CD14-positive monocyte (primary cell): Measurements from ENCODE around the gene PEX10. TPM values are rescaled to one million over a fixed set of nuclear protein-coding genes. Genes with fewer than 3 reads are reported as not detected.

ENCODE experiments used
- DNase-seq, 3 donors: peaks; one replicate each; pipeline ENCODE4 v3.0.0-alpha.2; 2011 to 2022
- H2AFZ ChIP-seq: 2 replicates; pipeline ENCODE4 v1.6.0; 2012; ENCODE audit warnings: mild to moderate bottlenecking, low read depth, low read length, inconsistent platforms; ENCODE audit not compliant: insufficient read depth, poor library complexity, severe bottlenecking
- H3K27ac ChIP-seq, 2 donors: 1 replicate in 1 of 2; 2 replicates in 1 of 2; pipeline ENCODE4 v1.5.1; 2012 to 2013; ENCODE audit warnings: low read length in 2 of 2, control low read depth in 1 of 2, inconsistent platforms in 1 of 2, low read depth in 1 of 2, mild to moderate bottlenecking in 1 of 2
- H3K27me3 ChIP-seq, 2 donors: one replicate each; pipeline versions ENCODE4 v1.6.0 to v1.6.1; 2011 to 2013; ENCODE audit warnings: low read length in 2 of 2; ENCODE audit not compliant: control insufficient read depth in 2 of 2, insufficient read depth in 2 of 2
- H3K36me3 ChIP-seq, 2 donors: replicated peaks in 1 of 2; 1 replicate in 1 of 2; 2 replicates in 1 of 2; pipeline versions ENCODE4 v1.5.1 to v1.6.1; 2012 to 2013; ENCODE audit warnings: low read length in 2 of 2, control low read depth in 1 of 2, inconsistent platforms in 1 of 2, mild to moderate bottlenecking in 1 of 2; ENCODE audit not compliant: insufficient read depth in 2 of 2, control insufficient read depth in 1 of 2
- H3K4me1 ChIP-seq, 2 donors: 1 replicate in 1 of 2; 2 replicates in 1 of 2; pipeline versions ENCODE4 v1.5.1 to v1.6.1; 2012 to 2013; ENCODE audit warnings: low read length in 2 of 2, control low read depth in 1 of 2, inconsistent platforms in 1 of 2, mild to moderate bottlenecking in 1 of 2, moderate library complexity in 1 of 2; ENCODE audit not compliant: insufficient read depth in 2 of 2, control insufficient read depth in 1 of 2
- H3K4me2 ChIP-seq: replicated peaks from 2 replicates; pipeline ENCODE3; 2012; ENCODE audit warnings: low read length, moderate library complexity, mild to moderate bottlenecking; ENCODE audit not compliant: poor library complexity, severe bottlenecking; ENCODE audit errors: extremely low read depth
- H3K4me3 ChIP-seq, 3 experiments: fragments of 200-600 bp in 1 of 3; sonication (generic) in 1 of 3; replicated peaks in 1 of 3; 1 replicate in 2 of 3; 2 replicates in 1 of 3; pipeline ENCODE4 v1.5.1; 2011 to 2013; ENCODE audit warnings: low read length in 3 of 3, mild to moderate bottlenecking in 3 of 3, control low read depth in 2 of 3, low read depth in 2 of 3, inconsistent platforms in 1 of 3, moderate library complexity in 1 of 3
- H3K79me2 ChIP-seq: 2 replicates; pipeline ENCODE4 v1.6.0; 2012; ENCODE audit warnings: mild to moderate bottlenecking, control low read depth, inconsistent platforms, low read length, moderate library complexity; ENCODE audit not compliant: insufficient read depth
- H3K9ac ChIP-seq: 2 replicates; pipeline ENCODE4 v1.6.0; 2017; ENCODE audit warnings: low read length, mild to moderate bottlenecking; ENCODE audit not compliant: insufficient read depth, poor library complexity, severe bottlenecking
- H3K9me3 ChIP-seq, 2 donors: replicated peaks in 1 of 2; 1 replicate in 1 of 2; 2 replicates in 1 of 2; pipeline versions ENCODE4 v1.5.1 to v1.6.1; 2012 to 2013; ENCODE audit warnings: low read length in 2 of 2, control low read depth in 1 of 2; ENCODE audit not compliant: control insufficient read depth in 1 of 2, insufficient read depth in 1 of 2
- H4K20me1 ChIP-seq: 2 replicates; pipeline ENCODE4 v1.6.0; 2012; ENCODE audit warnings: mild to moderate bottlenecking, low read length, control low read depth, moderate library complexity; ENCODE audit not compliant: insufficient read depth
- H3K27ac Mint-ChIP-seq, 7 donors: one replicate each; pipeline ENCODE4 v1.8.0; 2020; ENCODE audit warnings: mild to moderate bottlenecking in 7 of 7, mixed read lengths in 7 of 7, moderate library complexity in 6 of 7, inconsistent platforms in 2 of 7
- H3K27me3 Mint-ChIP-seq, 3 donors: one replicate each; pipeline ENCODE4 v1.8.0; 2021 to 2022; ENCODE audit warnings: low read depth in 3 of 3, mild to moderate bottlenecking in 3 of 3, mixed read lengths in 3 of 3, moderate library complexity in 3 of 3, inconsistent platforms in 1 of 3
- H3K36me3 Mint-ChIP-seq, 2 donors: one replicate each; pipeline ENCODE4 v1.8.0; 2020; ENCODE audit warnings: mixed read lengths in 2 of 2, inconsistent platforms in 1 of 2, mild to moderate bottlenecking in 1 of 2
- H3K4me1 Mint-ChIP-seq: one replicate; pipeline ENCODE4 v1.8.0; 2020; ENCODE audit warnings: mild to moderate bottlenecking, mixed read lengths
- H3K4me3 Mint-ChIP-seq, 2 donors: one replicate each; pipeline ENCODE4 v1.8.0; 2020; ENCODE audit warnings: mild to moderate bottlenecking in 2 of 2, mixed read lengths in 2 of 2, moderate library complexity in 1 of 2
- H3K9me3 Mint-ChIP-seq, 7 donors: one replicate each; pipeline ENCODE4 v1.8.0; 2020 to 2022; ENCODE audit warnings: mixed read lengths in 7 of 7, mild to moderate bottlenecking in 6 of 7, moderate library complexity in 6 of 7, inconsistent platforms in 2 of 7
- CTCF ChIP-seq: fragments of 200-600 bp; IDR thresholded peaks from one replicate; pipeline ENCODE4 v1.8.0; 2022; ENCODE audit warnings: antibody characterized with exemption, mild to moderate bottlenecking
- whole genome bisulfite sequencing: methylation state at CpG from one replicate; pipeline ENCODE4 v1.1.5; 2013; ENCODE audit warnings: missing lambda C conversion rate; ENCODE audit not compliant: insufficient coverage; 5-methylcytosine and 5-hydroxymethylcytosine counted together
- intact Hi-C, 2 donors: fragments of 100-400 bp; cut with micrococcal nuclease; formaldehyde crosslinking; loops; one replicate each; pipeline versions ENCODE4 v1.15.0 to v1.15.1; 2023
- polyA plus RNA-seq, 3 donors: library from polyadenylated mRNA; depleted of rRNA in 1 of 3; unstranded in 2 of 3; stranded (reverse) in 1 of 3; fragments of 300-500 nt in 2 of 3; fragments of >200 nt in 1 of 3; fragmentation: Illumina TruSeq in 2 of 3; gene quantifications; 1 replicate in 2 of 3; 2 replicates in 1 of 3; pipeline ENCODE4 v1.2.3, GENCODE V29; 2012 to 2021

PEX10 gene
- polyA plus RNA-seq, 3 donors = 7.0 to 10.5 (median 8.2) TPM

- no peak overlapping the region for H3K4me2 ChIP-seq
- Mint-ChIP-seq H3K27me3 (peaks cover 0 to 2% (median 0%) of the 10 kb centered on the region in 3 donors), H3K36me3 (peaks cover 61 to 71% of the 10 kb centered on the region in 2 donors), H3K27ac (peak overlapping the region in 4 of 7 donors; percentile 26 to 57 (median 36)), H3K4me3 (no peak overlapping the region), H3K9me3 (no peaks in the 10 kb centered on the region), H3K4me1 (peaks cover 30% of the 10 kb centered on the region)
- H4K20me1 ChIP-seq = peaks cover 70% of the 10 kb centered on the region
- no peak overlapping the region for H2AFZ ChIP-seq
- H3K27me3 ChIP-seq = no peaks in the 10 kb centered on the region
- peaks cover 14 to 26% of the 10 kb centered on the region in 2 donors for H3K4me1 ChIP-seq
- H3K79me2 ChIP-seq = peaks cover 48% of the 10 kb centered on the region
- intact Hi-C loops = loop anchor here (5.0 kb wide), 4 partner anchors 128 to 193 kb away; partner anchors contain the start of genes PANK4 (in 1 of the 2) and PRXL2B (in 1 of the 2)
- H3K9ac ChIP-seq = no peak overlapping the region
- 99% methylated on average over 9 of the region's 11 CpGs for WGBS
- no peak overlapping the region for H3K4me3 ChIP-seq
- TF ChIP-seq CTCF = no peak
- peaks cover 52 to 69% of the 10 kb centered on the region in 2 donors for H3K36me3 ChIP-seq
- peak overlapping the region in 1 of 2 donors; percentile 79 for H3K27ac ChIP-seq
- DNase-seq = no peak
- H3K9me3 ChIP-seq = no peaks in the 10 kb centered on the region
Measured at GRCh38 chr1:2394761-2395160, 17.6 kb downstream of the PEX10 start.

- TF ChIP-seq CTCF = no peak
- H3K9ac ChIP-seq = no peak overlapping the region
- no peak for DNase-seq
- H3K4me3 ChIP-seq = no peak overlapping the region
- peaks cover 65% of the 10 kb centered on the region for H4K20me1 ChIP-seq
- WGBS = 98% methylated on average over 7 of the region's 7 CpGs
- H3K4me2 ChIP-seq = no peak overlapping the region
- intact Hi-C loops = loop anchor here (5.0 kb wide), 4 partner anchors 128 to 193 kb away; partner anchors contain the start of genes PANK4 (in 1 of the 2) and PRXL2B (in 1 of the 2)
- peaks cover 56 to 66% of the 10 kb centered on the region in 2 donors for H3K36me3 Mint-ChIP-seq
- peaks cover 47 to 63% of the 10 kb centered on the region in 2 donors for H3K36me3 ChIP-seq
- no peak overlapping the region for H3K4me3 Mint-ChIP-seq
- H3K4me1 ChIP-seq = peaks cover 14 to 26% of the 10 kb centered on the region in 2 donors
- peaks cover 30% of the 10 kb centered on the region for H3K4me1 Mint-ChIP-seq
- H3K27me3 Mint-ChIP-seq = peaks cover 0 to 2% (median 0%) of the 10 kb centered on the region in 3 donors
- H3K9me3 Mint-ChIP-seq = no peaks in the 10 kb centered on the region
- H3K27ac Mint-ChIP-seq = peak overlapping the region in 3 of 7 donors; percentile 38 to 57 (median 41)
- peak overlapping the region in 1 of 2 donors; percentile 79 for H3K27ac ChIP-seq
- H3K27me3 ChIP-seq = no peaks in the 10 kb centered on the region
- no peaks in the 10 kb centered on the region for H3K9me3 ChIP-seq
- peaks cover 48% of the 10 kb centered on the region for H3K79me2 ChIP-seq
- no peak overlapping the region for H2AFZ ChIP-seq
Measured at GRCh38 chr1:2394220-2394619, 18.1 kb downstream of the PEX10 start.
